Ishikawa (cell line): ENCODE data around the gene LGI4.

Experiments used
- CEBPB ChIP-seq: IDR thresholded peaks from 2 replicates; pipeline ENCODE4 v1.6.1; 2012
- CREB1 ChIP-seq: IDR thresholded peaks from 2 replicates; pipeline ENCODE4 v1.6.1; 2012; ENCODE audit warnings: low read depth
- EGR1 ChIP-seq: IDR thresholded peaks from 2 replicates; pipeline ENCODE4 v1.6.1; 2012
- EP300 ChIP-seq: IDR thresholded peaks from 2 replicates; pipeline ENCODE4 v1.6.1; 2012; ENCODE audit warnings: borderline replicate concordance
- FOXM1 ChIP-seq: IDR thresholded peaks from 2 replicates; pipeline ENCODE4 v1.6.1; 2012; ENCODE audit warnings: low read depth, borderline replicate concordance
- RAD21 ChIP-seq: IDR thresholded peaks from 2 replicates; pipeline ENCODE4 v1.6.1; 2012; ENCODE audit warnings: low read depth
- TAF1 ChIP-seq: IDR thresholded peaks from 2 replicates; pipeline ENCODE4 v1.6.1; 2012; ENCODE audit warnings: low read depth, mild to moderate bottlenecking
- TCF12 ChIP-seq: IDR thresholded peaks from 2 replicates; pipeline ENCODE4 v1.6.1; 2012; ENCODE audit warnings: low read depth
- TEAD4 ChIP-seq: IDR thresholded peaks from 2 replicates; pipeline ENCODE4 v1.6.1; 2012
- YY1 ChIP-seq: IDR thresholded peaks from 2 replicates; pipeline ENCODE4 v1.6.1; 2012; ENCODE audit warnings: low read depth
- ZBTB7A ChIP-seq: IDR thresholded peaks from 2 replicates; pipeline ENCODE4 v1.6.1; 2012; ENCODE audit warnings: low read depth
- TF ChIP-seq, protein P1 (sequence below): IDR thresholded peaks from 2 replicates; pipeline ENCODE4 v1.6.1; 2012
- TF ChIP-seq, protein P2 (sequence below): IDR thresholded peaks from 2 replicates; pipeline ENCODE4 v1.6.1; 2012
- TF ChIP-seq, protein P3 (sequence below): IDR thresholded peaks from 2 replicates; pipeline ENCODE4 v1.6.1; 2012; ENCODE audit warnings: low read depth, mild to moderate bottlenecking

DNA sequence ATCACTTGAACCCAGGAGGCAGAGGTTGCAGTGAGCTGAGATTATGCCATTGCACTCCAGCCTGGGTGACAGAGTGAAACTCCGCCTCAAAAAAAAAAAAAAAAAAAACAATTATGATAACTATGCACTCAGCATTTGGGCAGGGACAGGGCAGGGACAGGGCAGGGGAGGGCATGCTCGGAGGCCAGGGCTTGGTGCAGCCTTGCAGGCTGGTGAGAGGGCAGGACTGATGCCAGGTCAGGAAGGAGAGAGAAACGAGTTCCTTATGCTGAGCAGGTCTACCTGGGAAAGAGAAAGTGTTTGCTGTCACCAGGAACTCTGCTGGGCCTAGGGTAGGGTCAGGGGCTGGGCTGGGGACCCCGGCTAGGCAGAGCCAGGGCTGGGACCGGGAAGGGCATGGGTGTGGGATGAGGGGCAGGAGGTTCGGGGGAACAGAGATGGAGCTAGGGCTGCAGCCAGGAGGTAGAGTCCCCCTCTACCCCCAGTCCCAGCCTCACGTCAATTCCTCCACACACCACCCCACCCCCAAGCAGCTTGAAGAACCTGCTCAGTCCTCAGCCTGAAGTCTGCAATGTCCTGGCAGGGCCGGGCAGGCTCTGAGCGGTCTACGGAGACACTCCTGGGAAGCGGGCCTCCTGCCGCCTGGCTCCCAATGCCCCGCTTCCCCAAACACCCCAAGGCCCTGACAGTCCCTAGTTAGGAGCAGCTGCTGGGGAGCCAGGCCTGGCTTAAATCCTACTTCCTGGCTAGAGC lies 16.4 kb downstream of the LGI4 start:
- no peak for TF ChIP-seq RAD21
- TF ChIP-seq EP300, result no peak
- no peak for TF ChIP-seq TAF1
- no peak for TF ChIP-seq YY1
- TF ChIP-seq CEBPB, result no peak
- no peak for TF ChIP-seq ZBTB7A
- no peak for TF ChIP-seq FOXM1
- TF ChIP-seq, protein P1, sequence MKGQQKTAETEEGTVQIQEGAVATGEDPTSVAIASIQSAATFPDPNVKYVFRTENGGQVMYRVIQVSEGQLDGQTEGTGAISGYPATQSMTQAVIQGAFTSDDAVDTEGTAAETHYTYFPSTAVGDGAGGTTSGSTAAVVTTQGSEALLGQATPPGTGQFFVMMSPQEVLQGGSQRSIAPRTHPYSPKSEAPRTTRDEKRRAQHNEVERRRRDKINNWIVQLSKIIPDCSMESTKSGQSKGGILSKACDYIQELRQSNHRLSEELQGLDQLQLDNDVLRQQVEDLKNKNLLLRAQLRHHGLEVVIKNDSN, result no peak
- TF ChIP-seq, protein P2, sequence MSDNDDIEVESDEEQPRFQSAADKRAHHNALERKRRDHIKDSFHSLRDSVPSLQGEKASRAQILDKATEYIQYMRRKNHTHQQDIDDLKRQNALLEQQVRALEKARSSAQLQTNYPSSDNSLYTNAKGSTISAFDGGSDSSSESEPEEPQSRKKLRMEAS, result no peak
- no peak for TF ChIP-seq EGR1
- TF ChIP-seq CREB1, result no peak
- TF ChIP-seq, protein P3, sequence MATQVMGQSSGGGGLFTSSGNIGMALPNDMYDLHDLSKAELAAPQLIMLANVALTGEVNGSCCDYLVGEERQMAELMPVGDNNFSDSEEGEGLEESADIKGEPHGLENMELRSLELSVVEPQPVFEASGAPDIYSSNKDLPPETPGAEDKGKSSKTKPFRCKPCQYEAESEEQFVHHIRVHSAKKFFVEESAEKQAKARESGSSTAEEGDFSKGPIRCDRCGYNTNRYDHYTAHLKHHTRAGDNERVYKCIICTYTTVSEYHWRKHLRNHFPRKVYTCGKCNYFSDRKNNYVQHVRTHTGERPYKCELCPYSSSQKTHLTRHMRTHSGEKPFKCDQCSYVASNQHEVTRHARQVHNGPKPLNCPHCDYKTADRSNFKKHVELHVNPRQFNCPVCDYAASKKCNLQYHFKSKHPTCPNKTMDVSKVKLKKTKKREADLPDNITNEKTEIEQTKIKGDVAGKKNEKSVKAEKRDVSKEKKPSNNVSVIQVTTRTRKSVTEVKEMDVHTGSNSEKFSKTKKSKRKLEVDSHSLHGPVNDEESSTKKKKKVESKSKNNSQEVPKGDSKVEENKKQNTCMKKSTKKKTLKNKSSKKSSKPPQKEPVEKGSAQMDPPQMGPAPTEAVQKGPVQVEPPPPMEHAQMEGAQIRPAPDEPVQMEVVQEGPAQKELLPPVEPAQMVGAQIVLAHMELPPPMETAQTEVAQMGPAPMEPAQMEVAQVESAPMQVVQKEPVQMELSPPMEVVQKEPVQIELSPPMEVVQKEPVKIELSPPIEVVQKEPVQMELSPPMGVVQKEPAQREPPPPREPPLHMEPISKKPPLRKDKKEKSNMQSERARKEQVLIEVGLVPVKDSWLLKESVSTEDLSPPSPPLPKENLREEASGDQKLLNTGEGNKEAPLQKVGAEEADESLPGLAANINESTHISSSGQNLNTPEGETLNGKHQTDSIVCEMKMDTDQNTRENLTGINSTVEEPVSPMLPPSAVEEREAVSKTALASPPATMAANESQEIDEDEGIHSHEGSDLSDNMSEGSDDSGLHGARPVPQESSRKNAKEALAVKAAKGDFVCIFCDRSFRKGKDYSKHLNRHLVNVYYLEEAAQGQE, result no peak
- no peak for TF ChIP-seq TEAD4
- no peak for TF ChIP-seq TCF12
